Transverse colon (tissue), 3 donors: Measurements from ENCODE around the gene KPTN.

ENCODE experiments used
- CTCF ChIP-seq, 5 experiments: fragments of 200-600 bp in 3 of 5; fragments of 450-650 bp in 2 of 5; sonication (generic) in 3 of 5; IDR thresholded peaks; 1 replicate in 2 of 5; 2 replicates in 3 of 5; pipeline ENCODE4 v1.5.1; 2016 to 2017; ENCODE audit warnings: antibody characterized with exemption in 5 of 5, inconsistent platforms in 3 of 5, mild to moderate bottlenecking in 2 of 5, moderate library complexity in 1 of 5
- POLR2A ChIP-seq: fragments of 450-650 bp; IDR thresholded peaks from one replicate; pipeline ENCODE4 v1.6.1; 2016; ENCODE audit warnings: antibody characterized with exemption, mild to moderate bottlenecking, moderate library complexity

GRCh38 chr19:47520343-47520806 lies 36.4 kb upstream of the KPTN start:
- no peak for TF ChIP-seq POLR2A
- TF ChIP-seq CTCF (IDR thresholded peaks at IDR 0.05): no peak
